T-helper 17 cell (primary cell): ENCODE data around the gene CD53. TPM values are rescaled to one million over a fixed set of nuclear protein-coding genes. Genes with fewer than 3 reads are reported as not detected.
A peak's percentile ranks its signal among the peaks of the same experiment; 100 is the strongest.
"Not testable (repeated sequence)": the region's sequence is repeated elsewhere in the genome, so short reads cannot be mapped to it uniquely, and the experiment has no call there.

Experiments
- ATAC-seq: fragments of 150-1000 bp; cut with Tn5 transposase; 2 replicates; pipeline ENCODE4 v1.10.0; 2021; ENCODE audit warnings: mild to moderate bottlenecking, moderate library complexity
- DNase-seq, 3 donors: peaks; one replicate each; pipeline versions ENCODE4 v3.0.0 to v3.0.0-alpha.2; 2020 to 2021
- H3K9me3 ChIP-seq: one replicate; pipeline ENCODE4 v1.7.0; 2013; ENCODE audit warnings: low read length, mild to moderate bottlenecking; ENCODE audit not compliant: control insufficient read depth, poor library complexity, severe bottlenecking
- H3K27ac Mint-ChIP-seq: one replicate; pipeline ENCODE4 v1.8.0; 2022; ENCODE audit warnings: mild to moderate bottlenecking, moderate library complexity, mixed read lengths
- H3K27me3 Mint-ChIP-seq: one replicate; pipeline ENCODE4 v1.8.0; 2022; ENCODE audit warnings: mixed read lengths
- H3K36me3 Mint-ChIP-seq: one replicate; pipeline ENCODE4 v1.8.0; 2022; ENCODE audit warnings: low read depth, mixed read lengths
- H3K4me1 Mint-ChIP-seq: one replicate; pipeline ENCODE4 v1.8.0; 2022; ENCODE audit warnings: mild to moderate bottlenecking, mixed read lengths
- H3K4me3 Mint-ChIP-seq: one replicate; pipeline ENCODE4 v1.8.0; 2022; ENCODE audit warnings: mild to moderate bottlenecking, moderate library complexity, mixed read lengths
- total RNA-seq, 4 donors: library from RNA in 2 of 4; stranded (reverse) in 2 of 4; gene quantifications; one replicate each; pipeline ENCODE4 v1.2.3 and lab custom pipeline; 2022 to 2026

The CD53 gene
- total RNA-seq, 2 donors from 2014 or later, result 286 to 385 TPM

DNA sequence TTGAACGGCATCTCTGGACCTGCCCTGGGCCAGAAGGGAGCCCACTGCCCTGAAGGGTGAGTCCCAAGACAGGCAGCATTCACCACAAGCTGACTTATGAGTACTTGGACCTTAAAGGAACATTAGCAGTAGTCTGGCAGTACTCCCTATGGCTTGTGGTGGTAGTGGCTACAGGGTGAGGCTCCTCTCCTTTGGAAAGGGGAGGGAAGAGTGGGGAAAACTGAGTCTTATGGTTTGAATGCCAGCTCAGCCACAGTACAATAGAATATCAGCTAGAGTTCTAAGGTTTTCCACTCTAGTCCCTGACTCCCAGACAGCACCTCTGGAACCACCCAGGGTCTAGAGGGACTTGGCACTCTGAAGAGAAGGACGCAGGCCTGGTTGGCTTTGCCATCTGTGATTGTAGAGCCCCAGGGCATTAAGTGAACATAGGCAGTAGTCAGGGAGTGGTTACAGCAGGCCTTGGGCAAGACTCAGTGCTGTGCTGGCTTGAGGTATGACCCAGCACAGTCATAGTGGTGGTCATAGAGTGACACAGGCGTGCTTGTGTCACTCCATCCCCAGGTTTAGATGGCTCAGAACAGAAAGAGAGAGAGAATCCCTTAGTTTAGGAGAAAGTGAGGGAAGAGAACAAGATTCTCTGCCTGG is 31.0 kb downstream of the CD53 start:
- ATAC-seq, result peak; percentile 23
- Mint-ChIP-seq H3K4me1 (no peaks in the 10 kb centered on the region), H3K4me3 (no peak overlapping the region), H3K36me3 (peaks cover 10% of the 10 kb centered on the region), H3K27ac (peak overlapping the region; percentile 60), H3K27me3 (no peaks in the 10 kb centered on the region)
- peaks cover 5% of the 10 kb centered on the region for H3K9me3 ChIP-seq
- no peak for DNase-seq

DNA sequence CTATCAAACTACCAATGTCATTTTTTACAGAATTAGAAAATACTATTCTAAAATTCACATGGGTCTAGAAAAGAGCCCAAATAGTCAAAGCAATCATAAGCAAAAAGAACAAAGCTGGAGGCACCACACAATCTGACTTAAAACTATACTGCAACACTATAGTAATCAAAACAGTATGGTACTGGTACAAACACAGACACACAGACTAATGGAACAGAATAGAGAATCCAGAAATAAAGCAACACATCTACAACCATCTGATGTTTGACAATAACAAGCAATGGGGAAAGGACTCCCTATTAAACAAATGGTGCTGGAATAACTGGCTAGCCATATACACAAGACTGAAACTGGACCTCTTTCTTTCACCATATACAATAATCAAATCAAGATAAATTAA is 39.8 kb downstream of the CD53 start:
- peak overlapping the region; percentile 0 for H3K27ac Mint-ChIP-seq
- peaks cover 15% of the 10 kb centered on the region for H3K9me3 ChIP-seq
- H3K4me1 Mint-ChIP-seq, result peaks cover 8% of the 10 kb centered on the region
- no peak for ATAC-seq
- no peaks in the 10 kb centered on the region for H3K27me3 Mint-ChIP-seq
- DNase-seq, result no peak
- H3K36me3 Mint-ChIP-seq, result no peaks in the 10 kb centered on the region
- no peak overlapping the region for H3K4me3 Mint-ChIP-seq

DNA sequence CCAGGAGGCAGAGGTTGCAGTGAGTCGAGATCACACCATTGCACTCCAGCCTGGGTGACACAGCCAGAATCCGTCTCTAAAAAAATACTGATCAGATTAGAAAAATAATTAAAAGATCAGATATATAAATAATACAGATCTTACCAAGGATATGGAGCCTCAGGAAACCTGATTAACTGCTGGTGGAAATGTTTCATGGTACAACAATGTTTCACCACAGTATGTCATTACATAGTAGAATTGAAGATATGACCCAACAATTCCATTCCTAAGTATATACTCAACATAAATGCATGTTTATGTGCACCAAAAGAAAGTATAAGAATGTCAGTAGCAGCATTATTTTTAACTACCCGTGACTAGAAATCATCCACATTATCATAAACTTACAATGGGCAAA is 41.7 kb downstream of the CD53 start:
- peaks cover 15% of the 10 kb centered on the region for H3K9me3 ChIP-seq
- no peaks in the 10 kb centered on the region for H3K36me3 Mint-ChIP-seq
- DNase-seq (no peak), ATAC-seq (no peak)
- H3K4me3 Mint-ChIP-seq, result no peak overlapping the region
- no peaks in the 10 kb centered on the region for H3K27me3 Mint-ChIP-seq
- H3K27ac Mint-ChIP-seq, result no peak overlapping the region
- peaks cover 8% of the 10 kb centered on the region for H3K4me1 Mint-ChIP-seq

DNA sequence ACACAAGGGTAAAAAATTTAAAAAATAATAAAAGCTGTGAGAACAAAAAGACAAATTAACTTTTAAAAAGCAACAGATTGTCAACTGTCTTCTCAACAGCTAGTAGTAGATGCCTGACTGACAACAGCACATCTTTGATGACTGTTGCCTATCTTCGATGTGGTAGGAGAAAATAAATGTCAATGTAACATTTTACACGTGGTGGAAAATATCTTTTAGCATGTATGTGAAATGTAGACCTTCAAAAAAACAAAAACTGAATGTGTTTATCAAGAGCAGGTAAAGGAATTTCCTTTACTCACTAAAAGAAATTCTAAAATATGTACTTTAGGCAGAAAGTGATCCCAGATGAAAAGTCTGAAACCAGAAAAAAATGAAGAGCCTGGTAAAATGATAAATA is 42.9 kb downstream of the CD53 start:
- H3K4me1 Mint-ChIP-seq, result peaks cover 8% of the 10 kb centered on the region
- ATAC-seq (no peak), DNase-seq (no peak)
- H3K27me3 Mint-ChIP-seq, result no peaks in the 10 kb centered on the region
- H3K27ac Mint-ChIP-seq, result peak overlapping the region; percentile 17
- H3K9me3 ChIP-seq, result peaks cover 12% of the 10 kb centered on the region
- no peak overlapping the region for H3K4me3 Mint-ChIP-seq
- H3K36me3 Mint-ChIP-seq, result no peaks in the 10 kb centered on the region

DNA sequence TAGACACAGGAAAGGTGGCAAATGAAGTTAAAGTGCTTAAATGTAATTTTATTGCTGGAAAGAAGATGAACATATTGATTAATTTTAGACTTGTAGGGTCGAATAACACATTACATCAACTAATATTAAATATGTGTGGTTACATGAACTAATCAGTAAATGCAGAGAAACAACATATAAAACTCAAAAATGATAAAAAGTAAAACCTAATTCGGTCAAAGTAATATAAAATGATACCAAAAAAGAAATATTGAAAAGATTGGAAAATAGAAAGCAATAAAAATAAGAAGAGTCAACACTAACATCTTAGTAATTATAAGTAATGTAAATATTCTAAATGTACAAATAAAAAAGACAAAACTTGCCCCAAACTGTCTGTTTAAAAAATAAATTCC is 43.3 kb downstream of the CD53 start:
- no peak overlapping the region for H3K4me3 Mint-ChIP-seq
- ATAC-seq (no peak), DNase-seq (no peak)
- no peaks in the 10 kb centered on the region for H3K36me3 Mint-ChIP-seq
- H3K9me3 ChIP-seq, result peaks cover 10% of the 10 kb centered on the region
- H3K27ac Mint-ChIP-seq, result peak overlapping the region; percentile 17
- H3K4me1 Mint-ChIP-seq, result peaks cover 8% of the 10 kb centered on the region
- no peaks in the 10 kb centered on the region for H3K27me3 Mint-ChIP-seq

DNA sequence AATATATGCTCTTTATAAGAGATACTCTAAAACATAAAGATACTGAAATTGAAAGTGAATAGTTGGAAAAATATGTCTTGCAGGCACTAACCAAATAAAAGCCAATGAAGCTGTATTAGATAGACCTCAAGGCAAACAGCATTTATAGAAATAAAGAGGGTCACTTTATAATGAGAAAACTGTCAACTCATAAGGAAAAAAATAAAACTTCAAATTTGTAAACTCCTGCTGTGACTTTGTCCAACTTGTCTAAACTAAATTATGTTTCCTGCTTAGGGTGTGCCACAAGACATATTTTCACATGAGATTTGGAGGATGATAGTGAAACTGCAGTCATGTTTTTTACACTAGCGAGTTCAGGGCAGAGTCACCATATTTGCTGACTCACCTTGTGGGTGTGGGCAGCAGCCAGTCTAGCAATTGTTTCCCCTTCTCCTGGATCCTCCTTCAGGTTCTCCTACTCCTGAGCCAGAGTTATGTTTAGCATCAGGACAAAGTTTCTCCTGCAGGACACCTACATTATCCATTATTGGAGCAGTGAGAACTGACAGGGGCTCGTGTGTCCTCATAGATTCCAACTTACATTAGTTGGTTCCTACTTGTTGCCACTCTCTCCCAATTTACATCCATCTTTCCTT is 43.8 kb downstream of the CD53 start:
- no peak for DNase-seq
- Mint-ChIP-seq H3K4me1 (peaks cover 8% of the 10 kb centered on the region), H3K27me3 (no peaks in the 10 kb centered on the region), H3K36me3 (no peaks in the 10 kb centered on the region), H3K27ac (no peak overlapping the region), H3K4me3 (peak overlapping the region; percentile 7)
- peak; percentile 67 for ATAC-seq
- peaks cover 10% of the 10 kb centered on the region for H3K9me3 ChIP-seq

DNA sequence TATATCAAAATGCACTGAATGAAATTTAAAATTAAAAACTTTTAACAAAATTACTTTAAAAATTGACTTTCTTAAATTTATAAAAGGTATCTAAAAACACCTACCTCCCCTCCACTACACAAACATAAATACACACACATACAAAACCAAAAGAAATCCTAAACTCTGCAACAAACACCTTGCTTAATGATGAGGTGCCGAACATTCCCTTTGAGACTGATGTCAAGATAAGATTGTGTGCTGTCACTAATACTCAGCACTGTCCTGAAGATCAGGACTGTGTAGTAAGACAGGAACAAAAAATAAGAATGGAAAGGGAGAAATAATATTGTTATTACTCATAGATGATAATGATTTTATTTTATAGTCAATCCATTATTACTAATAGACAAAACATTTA is 45.1 kb downstream of the CD53 start:
- Mint-ChIP-seq H3K27ac (no peak overlapping the region), H3K36me3 (no peaks in the 10 kb centered on the region), H3K4me3 (no peak overlapping the region), H3K27me3 (no peaks in the 10 kb centered on the region), H3K4me1 (peaks cover 8% of the 10 kb centered on the region)
- DNase-seq (no peak), ATAC-seq (no peak)
- H3K9me3 ChIP-seq, result peaks cover 4% of the 10 kb centered on the region

DNA sequence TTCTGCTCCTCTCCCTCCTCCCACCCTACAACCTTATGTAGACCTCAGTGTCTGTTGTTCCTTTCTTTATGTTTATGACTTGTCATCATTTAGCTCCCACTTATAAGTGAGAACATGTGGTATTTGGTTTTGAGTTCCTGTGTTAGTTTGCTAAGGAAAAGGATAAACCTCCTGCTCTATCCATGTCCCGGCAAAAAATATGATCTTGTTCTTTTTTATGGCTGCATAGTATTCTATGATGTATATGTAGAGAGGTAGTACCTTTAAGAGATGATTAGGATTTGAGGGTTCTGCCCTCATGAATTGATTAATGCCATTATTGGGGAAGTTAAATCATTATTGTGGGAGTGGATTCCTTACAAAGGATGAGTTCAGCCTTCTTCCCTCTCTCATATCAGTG is 49.0 kb downstream of the CD53 start:
- H3K9me3 ChIP-seq, result no peaks in the 10 kb centered on the region
- Mint-ChIP-seq H3K27ac (no peak overlapping the region), H3K27me3 (no peaks in the 10 kb centered on the region), H3K36me3 (peaks cover 2% of the 10 kb centered on the region), H3K4me3 (no peak overlapping the region), H3K4me1 (peaks cover 3% of the 10 kb centered on the region)
- DNase-seq, result no peak
- no peak for ATAC-seq

DNA sequence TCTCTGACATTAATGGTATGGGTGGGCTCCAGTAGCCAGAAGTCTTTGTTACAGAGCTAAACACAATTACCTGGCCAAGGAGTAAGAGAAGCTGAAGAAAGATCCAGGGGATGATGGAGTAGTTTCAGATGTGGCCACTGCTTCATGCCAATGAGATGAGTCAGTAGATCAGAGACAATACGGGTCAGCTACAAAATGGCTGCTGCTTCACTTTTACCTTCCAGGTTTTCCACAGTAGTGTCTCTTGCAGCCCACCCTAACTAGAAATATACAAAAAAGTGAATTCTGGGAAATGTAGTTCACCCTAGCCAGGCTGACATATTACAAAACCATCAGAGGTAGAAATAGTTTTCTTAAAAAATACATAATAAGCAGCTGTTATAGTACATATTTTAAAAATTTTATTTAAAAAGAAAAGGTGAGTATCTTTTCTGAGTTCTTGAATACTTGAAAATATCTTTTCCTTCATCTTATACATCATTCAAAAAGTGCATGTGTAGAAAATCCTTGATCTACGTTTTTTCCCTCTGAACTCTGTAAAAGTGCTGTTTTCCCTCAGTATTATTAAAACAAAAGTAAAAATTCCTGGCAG is 54.6 kb downstream of the CD53 start:
- H3K27me3 Mint-ChIP-seq, result no peaks in the 10 kb centered on the region
- ATAC-seq (no peak), DNase-seq (no peak)
- H3K9me3 ChIP-seq, result peaks cover 2% of the 10 kb centered on the region
- H3K4me1 Mint-ChIP-seq, result no peaks in the 10 kb centered on the region
- H3K36me3 Mint-ChIP-seq, result peaks cover 4% of the 10 kb centered on the region
- H3K27ac Mint-ChIP-seq, result no peak overlapping the region
- no peak overlapping the region for H3K4me3 Mint-ChIP-seq

DNA sequence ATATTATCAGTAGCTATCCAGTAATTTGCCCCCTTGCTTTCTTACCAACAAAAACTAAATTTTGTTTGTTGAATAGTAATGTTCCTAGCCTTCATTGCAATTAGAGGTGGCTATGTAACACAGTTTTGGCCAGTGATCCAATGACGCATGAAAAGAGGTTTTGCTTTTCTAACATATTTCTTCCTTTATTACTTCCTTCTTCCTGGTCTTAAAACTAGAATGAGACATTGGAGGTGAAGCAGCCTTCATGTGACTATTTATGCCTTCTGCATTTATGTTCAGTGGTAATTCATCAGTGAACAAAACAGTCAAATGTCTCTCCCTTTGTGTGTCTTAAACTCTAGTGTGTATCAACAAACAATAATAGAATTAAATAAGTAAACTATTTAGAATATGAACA is 55.2 kb downstream of the CD53 start:
- no peaks in the 10 kb centered on the region for H3K27me3 Mint-ChIP-seq
- no peaks in the 10 kb centered on the region for H3K4me1 Mint-ChIP-seq
- H3K4me3 Mint-ChIP-seq, result no peak overlapping the region
- H3K9me3 ChIP-seq, result peaks cover 2% of the 10 kb centered on the region
- no peak overlapping the region for H3K27ac Mint-ChIP-seq
- no peak for ATAC-seq
- no peak for DNase-seq
- peaks cover 4% of the 10 kb centered on the region for H3K36me3 Mint-ChIP-seq

DNA sequence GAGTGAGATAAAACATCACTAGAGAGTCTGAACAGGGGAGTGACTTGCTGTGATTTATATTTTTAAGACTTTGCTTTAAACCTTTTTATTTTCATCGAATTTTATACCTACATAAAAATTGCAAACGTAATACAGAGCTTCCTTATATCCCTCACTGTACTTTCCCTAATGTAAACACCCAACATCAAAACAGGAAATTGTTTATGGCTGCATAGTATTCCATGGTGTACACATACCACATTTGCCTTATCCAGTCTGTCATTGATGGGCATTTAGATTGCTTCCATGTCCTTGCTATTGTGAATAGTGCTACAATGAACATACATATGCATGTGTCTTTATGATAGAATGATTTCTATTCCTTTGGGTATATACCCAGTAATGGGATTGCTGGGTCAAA is 56.0 kb downstream of the CD53 start:
- peaks cover 2% of the 10 kb centered on the region for H3K9me3 ChIP-seq
- Mint-ChIP-seq H3K27me3 (no peaks in the 10 kb centered on the region), H3K4me1 (no peaks in the 10 kb centered on the region), H3K36me3 (peaks cover 4% of the 10 kb centered on the region), H3K4me3 (no peak overlapping the region), H3K27ac (no peak overlapping the region)
- ATAC-seq (no peak), DNase-seq (no peak)

DNA sequence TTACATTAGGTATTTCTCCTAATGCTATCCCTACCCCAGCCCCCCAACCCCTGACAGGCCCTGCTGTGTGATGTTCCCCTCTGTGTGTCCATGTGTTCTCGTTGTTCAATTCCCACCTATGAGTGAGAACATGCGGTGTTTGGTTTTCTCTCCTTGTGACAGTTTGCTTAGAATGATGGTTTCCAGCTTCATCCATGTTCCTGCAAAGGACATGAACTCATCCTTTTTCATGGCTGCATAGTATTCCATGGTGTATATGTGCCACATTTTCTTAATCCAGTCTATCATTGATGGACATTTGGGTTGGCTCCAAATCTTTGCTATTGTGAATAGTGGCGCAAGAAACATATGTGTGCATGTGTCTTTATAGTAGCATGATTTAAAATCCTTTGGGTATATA is 58.1 kb downstream of the CD53 start:
- H3K27ac Mint-ChIP-seq, ATAC-seq, DNase-seq, H3K4me3 Mint-ChIP-seq, H3K36me3 Mint-ChIP-seq, H3K9me3 ChIP-seq, H3K27me3 Mint-ChIP-seq, H3K4me1 Mint-ChIP-seq: not testable (repeated sequence)

DNA sequence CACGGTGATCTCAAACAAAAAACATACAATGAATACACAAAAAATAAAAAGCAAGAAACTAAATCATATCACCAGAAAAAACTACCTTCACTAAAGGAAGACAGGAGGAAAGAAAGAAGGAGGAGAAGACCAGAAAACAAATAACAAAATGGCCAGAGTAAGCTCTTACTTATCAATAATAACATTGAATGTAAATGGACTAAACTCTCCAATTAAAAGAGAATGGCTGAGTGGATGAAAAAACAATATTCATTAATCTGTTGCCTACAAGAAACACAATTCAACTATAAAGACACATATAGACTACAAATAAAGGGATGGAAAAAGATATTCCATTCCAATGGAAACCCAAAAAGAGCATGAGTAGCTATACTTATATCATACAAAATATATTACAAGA is 63.6 kb downstream of the CD53 start:
- Mint-ChIP-seq H3K4me1 (no peaks in the 10 kb centered on the region), H3K4me3 (no peak overlapping the region), H3K36me3 (no peaks in the 10 kb centered on the region), H3K27me3 (no peaks in the 10 kb centered on the region), H3K27ac (no peak overlapping the region)
- H3K9me3 ChIP-seq, result peaks cover 5% of the 10 kb centered on the region
- ATAC-seq, result no peak
- no peak for DNase-seq

DNA sequence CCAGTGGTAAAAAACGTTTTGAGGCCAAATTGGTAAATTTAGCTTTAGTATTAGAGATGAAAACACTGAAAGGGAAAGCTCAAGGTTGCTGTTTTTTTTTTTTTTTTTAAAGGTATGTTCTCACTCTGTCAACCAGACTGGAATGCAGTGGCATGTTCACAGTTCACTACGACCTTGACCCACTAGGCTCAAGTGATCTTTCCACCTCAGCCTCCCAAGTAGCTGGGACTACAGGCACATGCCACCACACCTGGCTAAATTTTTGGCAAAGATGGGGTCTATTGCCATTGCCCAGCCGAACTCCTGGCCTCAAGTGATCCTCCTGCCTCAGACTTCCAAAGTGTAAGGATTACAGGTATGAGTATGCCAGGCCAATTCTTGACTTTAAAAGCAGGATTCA is 71.9 kb downstream of the CD53 start:
- peaks cover 2% of the 10 kb centered on the region for H3K36me3 Mint-ChIP-seq
- no peak overlapping the region for H3K27ac Mint-ChIP-seq
- no peak overlapping the region for H3K4me3 Mint-ChIP-seq
- H3K27me3 Mint-ChIP-seq, result no peaks in the 10 kb centered on the region
- DNase-seq (no peak), ATAC-seq (no peak)
- H3K4me1 Mint-ChIP-seq, result no peaks in the 10 kb centered on the region
- no peaks in the 10 kb centered on the region for H3K9me3 ChIP-seq
